Duodenal mucosa (tissue), 2 donors: ENCODE measurements around the gene FBLN2.

ENCODE experiments used
- H3K27ac ChIP-seq: one replicate; pipeline ENCODE4 v1.7.0; 2013; ENCODE audit warnings: low read depth, low read length
- H3K27me3 ChIP-seq, 2 donors: one replicate each; pipeline ENCODE4 v1.7.0; 2013; ENCODE audit warnings: low read length in 2 of 2, control low read depth in 1 of 2; ENCODE audit not compliant: insufficient read depth in 2 of 2, control insufficient read depth in 1 of 2
- H3K36me3 ChIP-seq, 2 donors: one replicate each; pipeline ENCODE4 v1.7.0; 2013; ENCODE audit warnings: low read length in 2 of 2, control low read depth in 1 of 2; ENCODE audit not compliant: insufficient read depth in 2 of 2, control insufficient read depth in 1 of 2
- H3K4me1 ChIP-seq, 2 donors: one replicate each; pipeline ENCODE4 v1.7.0; 2013; ENCODE audit warnings: low read length in 2 of 2, control low read depth in 1 of 2; ENCODE audit not compliant: insufficient read depth in 2 of 2, control insufficient read depth in 1 of 2
- H3K4me3 ChIP-seq, 2 donors: one replicate each; pipeline ENCODE4 v1.7.0; 2013; ENCODE audit warnings: low read length in 2 of 2, low read depth in 1 of 2
- H3K9ac ChIP-seq, 2 donors: one replicate each; pipeline ENCODE4 v1.7.0; 2013; ENCODE audit warnings: low read length in 2 of 2, low read depth in 1 of 2
- H3K9me3 ChIP-seq, 2 donors: one replicate each; pipeline ENCODE4 v1.7.0; 2013; ENCODE audit warnings: low read length in 2 of 2, control low read depth in 1 of 2; ENCODE audit not compliant: control insufficient read depth in 1 of 2

The FBLN2 gene

DNA sequence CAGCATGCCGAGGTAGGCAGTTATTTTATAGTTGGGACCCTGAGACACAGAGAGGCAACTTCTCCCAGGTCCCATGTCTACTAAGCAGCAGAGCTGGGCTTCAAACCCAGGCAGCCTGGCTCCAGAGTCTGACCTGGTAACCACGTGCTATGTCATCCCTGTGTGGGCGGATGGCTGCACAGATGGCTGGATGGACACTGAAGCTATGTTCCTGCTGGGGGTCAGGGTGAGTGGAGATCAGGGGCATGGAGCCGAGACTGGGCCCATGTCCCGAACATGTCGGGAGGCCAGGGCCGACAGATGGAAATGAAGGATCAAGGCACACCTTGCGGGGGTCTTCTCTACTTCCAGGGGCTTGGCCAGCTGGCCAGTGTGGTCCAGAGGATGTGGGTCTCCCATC, 9.3 kb upstream of the FBLN2 start:
- Histone ChIP-seq H3K36me3 (no peaks in the 10 kb centered on the region), H3K27me3 (peaks cover 0 to 6% of the 10 kb centered on the region in 2 donors), H3K9ac (no peak overlapping the region), H3K4me3 (no peak overlapping the region), H3K9me3 (no peaks in the 10 kb centered on the region), H3K27ac (no peak overlapping the region), H3K4me1 (no peaks in the 10 kb centered on the region)

- Histone ChIP-seq H3K27ac (no peak overlapping the region), H3K4me1 (no peaks in the 10 kb centered on the region), H3K27me3 (peaks cover 0 to 7% of the 10 kb centered on the region in 2 donors), H3K36me3 (no peaks in the 10 kb centered on the region), H3K9me3 (no peaks in the 10 kb centered on the region), H3K9ac (no peak overlapping the region), H3K4me3 (no peak overlapping the region)
Observed at GRCh38 chr3:13540297-13540995, 8.5 kb upstream of the FBLN2 start.

DNA sequence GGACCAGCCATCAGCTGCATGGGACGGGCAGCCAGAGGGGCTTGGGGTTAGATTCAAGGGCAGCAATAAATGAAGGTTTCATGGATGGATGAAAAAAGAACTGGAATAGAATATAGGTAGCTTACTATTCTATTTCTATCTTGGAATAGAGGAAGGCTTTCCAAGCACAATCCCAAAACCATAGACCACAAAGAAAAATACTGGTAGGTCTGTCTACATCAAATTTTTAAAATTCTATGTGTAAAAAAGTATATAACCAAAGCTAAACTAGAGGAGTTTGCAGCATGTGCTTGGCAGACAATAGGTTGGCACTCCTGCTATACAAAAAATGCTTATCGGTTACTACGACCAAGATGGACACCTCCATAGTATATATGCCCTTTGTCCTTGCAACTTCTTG, 7.2 kb upstream of the FBLN2 start:
- Histone ChIP-seq H3K4me1 (no peaks in the 10 kb centered on the region), H3K27ac (no peak overlapping the region), H3K9ac (no peak overlapping the region), H3K36me3 (no peaks in the 10 kb centered on the region), H3K4me3 (no peak overlapping the region), H3K9me3 (no peaks in the 10 kb centered on the region), H3K27me3 (peaks cover 0 to 2% of the 10 kb centered on the region in 2 donors)

GRCh38 chr3:13542142-13542541, 6.8 kb upstream of the FBLN2 start:
- H3K27me3 ChIP-seq, result peaks cover 0 to 2% of the 10 kb centered on the region in 2 donors

GRCh38 chr3:13543253-13543652, 5.7 kb upstream of the FBLN2 start:
- Histone ChIP-seq H3K27ac (no peak overlapping the region), H3K36me3 (no peaks in the 10 kb centered on the region), H3K27me3 (peaks cover 7 to 11% of the 10 kb centered on the region in 2 donors), H3K4me3 (no peak overlapping the region), H3K9ac (no peak overlapping the region), H3K4me1 (no peaks in the 10 kb centered on the region), H3K9me3 (no peaks in the 10 kb centered on the region)

More at GRCh38 chr3:13542142-13542541, 6.8 kb upstream of the FBLN2 start:
- Histone ChIP-seq H3K27ac (no peak overlapping the region), H3K4me3 (no peak overlapping the region), H3K36me3 (no peaks in the 10 kb centered on the region), H3K4me1 (no peaks in the 10 kb centered on the region), H3K9ac (no peak overlapping the region), H3K9me3 (no peaks in the 10 kb centered on the region)

DNA sequence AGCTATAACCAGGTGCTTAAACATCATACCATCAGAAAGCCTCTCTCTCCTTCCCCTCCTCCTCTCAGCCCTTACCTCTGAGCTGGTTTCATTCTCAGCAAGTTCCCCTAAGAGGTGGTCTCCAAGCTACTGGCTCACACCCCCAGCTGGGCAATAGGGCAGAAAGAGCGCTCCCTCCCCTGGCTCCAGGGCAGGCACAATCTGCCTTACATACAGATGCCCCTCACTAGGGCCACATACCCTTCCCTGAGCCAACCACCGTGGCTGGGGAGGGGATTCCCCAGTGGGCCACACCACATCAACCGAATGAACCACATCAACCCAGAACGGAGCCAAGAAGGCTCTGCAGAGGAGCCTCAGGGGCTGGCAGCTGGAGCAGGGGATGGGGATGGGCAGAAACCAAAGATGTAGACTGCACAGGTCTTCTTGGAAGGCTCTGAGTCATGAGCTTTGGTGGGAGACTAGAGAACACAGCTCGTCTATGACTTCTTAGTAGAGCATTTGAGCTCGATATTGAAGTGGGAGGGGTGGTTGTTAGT, 4.6 kb upstream of the FBLN2 start:
- Histone ChIP-seq H3K9me3 (no peaks in the 10 kb centered on the region), H3K4me3 (no peak overlapping the region), H3K4me1 (no peaks in the 10 kb centered on the region), H3K27ac (no peak overlapping the region), H3K27me3 (peaks cover 11 to 15% of the 10 kb centered on the region in 2 donors), H3K9ac (no peak overlapping the region), H3K36me3 (no peaks in the 10 kb centered on the region)

DNA sequence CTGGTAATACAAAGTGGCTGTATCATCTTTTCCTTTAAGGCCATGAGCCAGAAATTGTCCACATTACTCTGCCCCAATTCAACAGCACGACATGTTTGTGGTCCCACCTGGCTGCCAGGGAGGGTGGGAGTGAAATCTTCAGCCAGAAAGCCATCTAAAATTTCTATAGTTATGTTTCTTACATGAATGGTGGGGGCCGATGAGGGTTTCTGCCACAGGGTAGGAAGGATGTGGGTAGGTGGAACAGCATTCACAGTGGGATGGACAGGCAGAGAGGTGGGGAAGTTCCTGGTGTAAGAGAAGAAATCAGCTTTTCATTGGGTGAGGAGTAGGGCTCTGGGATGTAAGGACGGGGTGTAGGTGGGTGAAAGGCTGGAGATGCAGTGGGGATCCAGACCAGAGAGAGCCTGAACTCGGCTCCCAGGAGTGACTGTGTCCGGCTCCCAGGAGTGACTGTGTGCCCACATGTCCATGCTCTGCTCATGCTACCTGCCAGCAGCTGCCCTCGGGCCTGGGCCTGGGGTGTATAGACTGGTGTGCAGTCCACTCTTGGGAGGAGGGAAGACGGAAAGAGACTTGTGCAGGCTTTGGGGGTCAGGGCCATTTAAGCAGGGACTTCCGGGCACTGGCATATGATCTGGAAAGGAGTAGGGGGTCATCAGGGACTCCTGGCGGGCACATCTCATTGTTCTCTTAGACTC, 3.8 kb upstream of the FBLN2 start:
- Histone ChIP-seq H3K4me1 (no peaks in the 10 kb centered on the region), H3K9ac (no peak overlapping the region), H3K36me3 (no peaks in the 10 kb centered on the region), H3K4me3 (no peak overlapping the region), H3K27ac (no peak overlapping the region), H3K9me3 (no peaks in the 10 kb centered on the region), H3K27me3 (peaks cover 11 to 22% of the 10 kb centered on the region in 2 donors)

DNA sequence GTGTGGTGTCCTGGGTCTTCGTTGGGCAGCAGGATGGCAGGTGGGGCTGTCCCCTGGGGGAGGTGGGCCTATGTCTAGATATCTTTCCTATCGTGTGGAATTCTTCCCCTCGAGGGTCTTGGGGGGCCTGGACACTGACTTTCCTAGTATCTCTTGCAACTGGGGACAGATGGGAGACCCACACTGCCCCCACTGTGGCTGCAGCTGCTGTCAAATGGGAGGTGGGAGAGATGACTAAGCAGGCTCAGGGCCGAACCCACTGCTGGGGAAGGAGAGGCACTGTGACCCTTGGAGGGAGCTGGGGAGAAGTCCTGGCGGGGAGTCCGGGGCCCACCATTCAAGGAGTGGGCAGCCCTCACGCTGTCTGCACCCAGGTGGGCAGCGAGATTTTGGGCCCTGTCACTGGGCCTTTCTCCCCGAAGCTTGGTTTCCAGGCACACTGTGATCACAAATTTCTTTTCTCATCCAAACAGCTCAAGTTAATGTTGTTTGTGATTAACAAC, 2.9 kb upstream of the FBLN2 start:
- no peaks in the 10 kb centered on the region for H3K9me3 ChIP-seq
- H3K4me1 ChIP-seq, result no peaks in the 10 kb centered on the region
- no peaks in the 10 kb centered on the region for H3K36me3 ChIP-seq
- H3K27ac ChIP-seq, result no peak overlapping the region
- H3K4me3 ChIP-seq, result no peak overlapping the region
- peaks cover 11 to 25% of the 10 kb centered on the region in 2 donors for H3K27me3 ChIP-seq
- H3K9ac ChIP-seq, result no peak overlapping the region

DNA sequence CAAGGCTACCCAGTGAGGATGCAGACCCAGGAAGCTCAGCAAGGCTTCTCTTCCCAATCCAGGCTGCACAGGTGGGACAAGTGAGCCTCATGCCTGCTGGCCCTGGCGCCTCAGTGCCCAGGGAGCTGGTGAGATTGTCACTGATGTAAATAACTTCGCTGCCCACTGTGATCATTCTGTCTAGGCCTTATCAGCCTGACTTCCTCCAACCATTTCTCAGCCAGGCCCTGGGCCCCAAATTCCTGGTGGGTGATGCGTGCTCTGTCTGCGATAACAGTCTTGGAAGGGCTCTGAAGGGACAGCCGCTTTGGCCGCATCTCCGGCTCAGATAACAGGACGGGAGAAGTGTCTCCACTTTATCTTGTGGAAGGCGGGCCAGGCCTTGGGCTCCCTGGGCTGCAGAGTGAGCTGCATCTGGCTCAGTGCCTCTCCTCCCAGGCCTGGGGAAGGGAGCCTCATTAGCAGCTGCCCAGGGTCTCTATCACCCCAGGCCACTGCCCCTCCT, 2.2 kb upstream of the FBLN2 start:
- Histone ChIP-seq H3K9ac (no peak overlapping the region), H3K27me3 (peaks cover 11 to 25% of the 10 kb centered on the region in 2 donors), H3K36me3 (no peaks in the 10 kb centered on the region), H3K27ac (no peak overlapping the region), H3K4me3 (no peak overlapping the region), H3K4me1 (no peaks in the 10 kb centered on the region), H3K9me3 (no peaks in the 10 kb centered on the region)
